Endodermal cell (in vitro differentiated cells): ENCODE measurements around the gene CBLB. TPM values are rescaled to one million over a fixed set of nuclear protein-coding genes. Genes with fewer than 3 reads are reported as not detected.

Source experiments
- DNase-seq: peaks from one replicate; pipeline ENCODE4 v3.0.0-alpha.2; 2017
- H3K27ac ChIP-seq: 2 replicates; pipeline ENCODE4 v1.5.1; 2013; ENCODE audit warnings: mild to moderate bottlenecking, low read depth, low read length, moderate library complexity
- H3K27me3 ChIP-seq: 2 replicates; pipeline ENCODE4 v1.6.1; 2013; ENCODE audit warnings: mild to moderate bottlenecking, low read length, moderate library complexity; ENCODE audit not compliant: insufficient read depth, control insufficient read depth, poor library complexity, severe bottlenecking
- H3K36me3 ChIP-seq: 2 replicates; pipeline ENCODE4 v1.7.0; 2013; ENCODE audit warnings: mild to moderate bottlenecking, low read length, moderate library complexity; ENCODE audit not compliant: control insufficient read depth, insufficient read depth
- H3K4me1 ChIP-seq: one replicate; pipeline ENCODE4 v1.7.0; 2013; ENCODE audit warnings: low read length; ENCODE audit not compliant: control insufficient read depth, insufficient read depth
- H3K4me3 ChIP-seq: 2 replicates; pipeline ENCODE4 v1.5.1; 2013; ENCODE audit warnings: mild to moderate bottlenecking, low read length, moderate library complexity
- H3K9ac ChIP-seq: 2 replicates; pipeline ENCODE4 v1.6.1; 2013; ENCODE audit warnings: mild to moderate bottlenecking, low read length, moderate library complexity; ENCODE audit not compliant: poor library complexity, severe bottlenecking; ENCODE audit errors: extremely low read depth
- H3K9me3 ChIP-seq: 2 replicates; pipeline ENCODE4 v1.6.1; 2013; ENCODE audit warnings: mild to moderate bottlenecking, low read length, moderate library complexity; ENCODE audit not compliant: control insufficient read depth
- H3K27ac Mint-ChIP-seq: 2 replicates; pipeline ENCODE4 v1.8.0; 2020; ENCODE audit warnings: mixed read lengths
- H3K27me3 Mint-ChIP-seq: 2 replicates; pipeline ENCODE4 v1.8.0; 2021; ENCODE audit warnings: mild to moderate bottlenecking, mixed read lengths; ENCODE audit not compliant: insufficient read depth
- H3K36me3 Mint-ChIP-seq: 2 replicates; pipeline ENCODE4 v1.8.0; 2020; ENCODE audit warnings: low read depth, mixed read lengths
- H3K4me1 Mint-ChIP-seq: 2 replicates; pipeline ENCODE4 v1.8.0; 2020; ENCODE audit warnings: mixed read lengths
- H3K4me3 Mint-ChIP-seq: 2 replicates; pipeline ENCODE4 v1.8.0; 2020; ENCODE audit warnings: mild to moderate bottlenecking, moderate library complexity, mixed read lengths
- H3K9me3 Mint-ChIP-seq: 2 replicates; pipeline ENCODE4 v1.8.0; 2020; ENCODE audit warnings: mild to moderate bottlenecking, mixed read lengths
- WGBS, 2 experiments: methylation state at CpG; one replicate each; pipeline versions ENCODE4 v1.1.5 to v1.1.7; 2013; ENCODE audit warnings: missing lambda C conversion rate in 2 of 2, mixed read lengths in 1 of 2; ENCODE audit not compliant: insufficient coverage in 1 of 2, insufficient read length in 1 of 2; 5-methylcytosine and 5-hydroxymethylcytosine counted together
- total RNA-seq, 2 donors: library from RNA; stranded (reverse); fragmentation: NEBNext Ultra II Directional in 1 of 2; extraction: Animal tissue kit (Norgen Biotek cat#: 25700) in 1 of 2; gene quantifications; 2 replicates in 1 of 2; 3 replicates in 1 of 2; pipeline ENCODE4 v1.2.1, GENCODE V29; 2021
- TF ChIP-seq, protein P1 (sequence below): fragments of 200-600 bp; sonication (generic); conservative IDR thresholded peaks from 2 replicates; pipeline ENCODE4 v1.5.0; 2021; ENCODE audit warnings: antibody characterized with exemption, mild to moderate bottlenecking

CBLB gene
- total RNA-seq, 2 donors from 2014 or later = 45.4 to 60.5 TPM

DNA sequence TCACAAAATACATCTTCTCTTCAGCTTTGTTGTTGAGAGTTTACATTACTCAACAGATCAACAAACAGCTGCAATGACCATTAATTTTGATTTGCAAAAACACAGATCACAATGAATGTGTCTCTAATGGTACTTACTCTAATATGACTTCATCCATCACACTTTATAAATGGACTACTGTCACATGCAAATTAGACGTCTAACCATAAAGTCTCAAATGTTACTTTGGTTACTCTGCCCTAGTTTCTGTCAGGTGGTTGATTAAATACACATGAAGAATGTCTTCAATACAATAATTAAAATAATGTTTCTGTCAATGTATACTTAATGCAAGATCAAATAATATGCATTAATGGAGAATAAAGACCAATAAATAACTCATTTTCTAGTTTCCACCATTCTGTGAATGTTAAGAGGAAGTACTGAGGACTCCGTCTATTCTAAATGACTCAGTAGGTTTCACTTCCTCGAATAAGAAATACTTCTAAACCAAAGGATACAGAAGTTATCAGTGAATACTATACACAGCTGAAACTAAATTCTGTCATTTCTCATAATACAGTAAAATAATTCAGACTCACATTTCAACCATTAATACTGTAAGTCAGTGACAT, 145.8 kb downstream of the CBLB start:
- H3K4me3 ChIP-seq = no peak overlapping the region
- Mint-ChIP-seq H3K36me3 (peaks cover 41% of the 10 kb centered on the region), H3K9me3 (peaks cover 15% of the 10 kb centered on the region), H3K4me1 (no peaks in the 10 kb centered on the region), H3K27ac (no peak overlapping the region), H3K27me3 (no peaks in the 10 kb centered on the region), H3K4me3 (no peak overlapping the region)
- WGBS, 2 experiments = 67 to 94% methylated on average over 1 to 3 of the region's 3 CpGs
- H3K4me1 ChIP-seq = no peaks in the 10 kb centered on the region
- TF ChIP-seq, protein P1, sequence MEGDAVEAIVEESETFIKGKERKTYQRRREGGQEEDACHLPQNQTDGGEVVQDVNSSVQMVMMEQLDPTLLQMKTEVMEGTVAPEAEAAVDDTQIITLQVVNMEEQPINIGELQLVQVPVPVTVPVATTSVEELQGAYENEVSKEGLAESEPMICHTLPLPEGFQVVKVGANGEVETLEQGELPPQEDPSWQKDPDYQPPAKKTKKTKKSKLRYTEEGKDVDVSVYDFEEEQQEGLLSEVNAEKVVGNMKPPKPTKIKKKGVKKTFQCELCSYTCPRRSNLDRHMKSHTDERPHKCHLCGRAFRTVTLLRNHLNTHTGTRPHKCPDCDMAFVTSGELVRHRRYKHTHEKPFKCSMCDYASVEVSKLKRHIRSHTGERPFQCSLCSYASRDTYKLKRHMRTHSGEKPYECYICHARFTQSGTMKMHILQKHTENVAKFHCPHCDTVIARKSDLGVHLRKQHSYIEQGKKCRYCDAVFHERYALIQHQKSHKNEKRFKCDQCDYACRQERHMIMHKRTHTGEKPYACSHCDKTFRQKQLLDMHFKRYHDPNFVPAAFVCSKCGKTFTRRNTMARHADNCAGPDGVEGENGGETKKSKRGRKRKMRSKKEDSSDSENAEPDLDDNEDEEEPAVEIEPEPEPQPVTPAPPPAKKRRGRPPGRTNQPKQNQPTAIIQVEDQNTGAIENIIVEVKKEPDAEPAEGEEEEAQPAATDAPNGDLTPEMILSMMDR = no peak
- no peak overlapping the region for H3K27ac ChIP-seq
- peaks cover 15% of the 10 kb centered on the region for H3K9me3 ChIP-seq
- H3K9ac ChIP-seq = no peak overlapping the region
- H3K27me3 ChIP-seq = no peaks in the 10 kb centered on the region
- peaks cover 24% of the 10 kb centered on the region for H3K36me3 ChIP-seq
- no peak for DNase-seq

DNA sequence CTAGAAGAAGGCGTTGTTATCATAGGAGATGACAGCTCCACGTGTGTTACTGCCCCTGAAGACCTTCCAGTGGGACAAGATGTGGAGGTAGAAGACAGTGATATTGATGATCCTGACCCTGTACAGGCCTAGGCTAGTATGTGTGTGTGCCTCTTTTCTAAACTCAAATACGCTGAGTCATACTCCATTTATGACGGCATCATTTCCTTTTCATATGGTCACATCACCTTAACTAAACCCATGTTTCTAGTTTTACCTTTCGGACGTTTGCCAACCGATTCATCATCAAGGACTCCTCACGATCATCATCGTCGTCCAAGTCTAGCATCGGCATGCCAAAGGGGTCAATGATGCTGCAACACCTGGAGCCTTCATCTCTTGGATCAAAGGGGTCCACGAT, 149.0 kb downstream of the CBLB start:
- H3K27ac ChIP-seq = no peak overlapping the region
- 86 to 87% methylated on average over 10 to 12 of the region's 12 CpGs for WGBS, 2 experiments
- H3K27ac Mint-ChIP-seq = no peak overlapping the region
- no peaks in the 10 kb centered on the region for H3K4me1 ChIP-seq
- H3K27me3 ChIP-seq = no peaks in the 10 kb centered on the region
- H3K4me3 Mint-ChIP-seq = no peak overlapping the region
- peaks cover 19% of the 10 kb centered on the region for H3K36me3 ChIP-seq
- no peaks in the 10 kb centered on the region for H3K9me3 ChIP-seq
- H3K4me1 Mint-ChIP-seq = no peaks in the 10 kb centered on the region
- H3K27me3 Mint-ChIP-seq = no peaks in the 10 kb centered on the region
- H3K4me3 ChIP-seq = no peak overlapping the region
- no peak for DNase-seq
- H3K9ac ChIP-seq = no peak overlapping the region
- TF ChIP-seq, protein P1 = no peak
- H3K9me3 Mint-ChIP-seq = no peaks in the 10 kb centered on the region
- peaks cover 42% of the 10 kb centered on the region for H3K36me3 Mint-ChIP-seq

DNA sequence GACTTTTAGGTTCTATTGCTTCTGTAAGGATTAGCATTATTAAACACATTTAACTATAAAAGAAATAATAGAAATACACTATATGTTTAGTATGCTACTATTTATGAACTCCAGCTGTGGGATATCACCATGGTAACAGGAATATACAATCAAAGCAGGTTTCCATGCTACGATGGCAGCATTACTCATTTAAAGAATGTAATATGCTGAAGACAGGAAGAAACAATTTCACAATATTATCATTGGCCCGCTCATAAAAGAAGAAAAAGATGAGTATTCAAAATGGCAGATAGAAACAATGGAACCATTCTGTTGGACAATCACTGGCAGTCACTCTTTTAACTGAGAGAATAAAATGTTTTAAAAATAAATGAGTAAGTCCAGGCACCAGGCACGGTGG, 153.4 kb downstream of the CBLB start:
- H3K36me3 ChIP-seq = peaks cover 28% of the 10 kb centered on the region
- Mint-ChIP-seq H3K4me3 (no peak overlapping the region), H3K27ac (no peak overlapping the region), H3K4me1 (peaks cover 8% of the 10 kb centered on the region), H3K36me3 (peaks cover 54% of the 10 kb centered on the region), H3K27me3 (no peaks in the 10 kb centered on the region), H3K9me3 (peaks cover 5% of the 10 kb centered on the region)
- no peak overlapping the region for H3K4me3 ChIP-seq
- H3K9me3 ChIP-seq = no peaks in the 10 kb centered on the region
- 99 to 100% methylated on average over 1 to 3 of the region's 3 CpGs for WGBS, 2 experiments
- H3K27ac ChIP-seq = peak overlapping the region; percentile 34
- TF ChIP-seq, protein P1 = no peak
- H3K4me1 ChIP-seq = no peaks in the 10 kb centered on the region
- H3K27me3 ChIP-seq = no peaks in the 10 kb centered on the region
- no peak for DNase-seq
- no peak overlapping the region for H3K9ac ChIP-seq
